ENCODE data around the gene CCDC102B. TPM values are rescaled to one million over a fixed set of nuclear protein-coding genes. Genes with fewer than 3 reads are reported as not detected.
"Not testable (repeated sequence)": the region's sequence is repeated elsewhere in the genome, so short reads cannot be mapped to it uniquely, and the experiment has no call there.

CCDC102B gene
- polyA plus RNA-seq, 6 donors from 2014 or later, result 1.4 to 5.0 (median 3.8) TPM

DNA sequence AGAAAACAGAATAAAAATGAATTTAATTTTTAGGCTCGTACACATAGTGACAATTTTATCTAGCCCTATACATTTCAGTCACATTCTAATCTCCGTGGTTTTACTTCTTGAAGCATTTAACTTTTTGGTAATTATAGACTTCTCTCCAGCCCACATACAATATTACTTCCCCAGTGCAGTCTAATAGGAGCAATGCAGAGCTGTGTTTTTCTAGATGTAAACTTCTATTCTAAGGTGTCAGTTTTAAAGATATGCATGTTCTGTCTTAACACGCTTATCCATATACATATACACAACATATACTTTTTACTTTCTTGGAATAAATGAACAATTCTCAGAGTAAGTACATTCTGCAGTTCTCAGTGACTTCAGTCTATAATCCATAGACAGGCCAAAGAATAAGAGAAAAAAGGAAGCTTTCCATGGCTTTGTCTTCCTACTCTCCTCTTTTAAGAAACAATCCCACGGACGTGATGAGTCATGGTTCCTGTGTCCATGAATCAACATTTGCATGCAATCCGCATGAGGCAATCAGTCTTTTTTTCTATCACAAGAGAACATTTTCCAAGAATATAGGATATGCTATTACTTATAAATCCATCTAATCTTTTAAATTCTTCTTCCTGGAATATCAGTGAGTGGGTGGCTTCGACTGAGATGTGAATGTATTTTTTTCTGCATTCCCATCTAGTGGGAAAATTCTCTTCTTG lies 42.8 kb downstream of the CCDC102B start:
- DNase-seq (no peak), ATAC-seq (ENCODE audit: low read depth in 2 of 2) (no peak)
- Mint-ChIP-seq H3K27ac (no peak overlapping the region), H3K4me1 (no peaks in the 10 kb centered on the region), H3K27me3 (no peaks in the 10 kb centered on the region), H3K9me3 (no peaks in the 10 kb centered on the region), H3K36me3 (no peaks in the 10 kb centered on the region), H3K4me3 (no peak overlapping the region)

DNA sequence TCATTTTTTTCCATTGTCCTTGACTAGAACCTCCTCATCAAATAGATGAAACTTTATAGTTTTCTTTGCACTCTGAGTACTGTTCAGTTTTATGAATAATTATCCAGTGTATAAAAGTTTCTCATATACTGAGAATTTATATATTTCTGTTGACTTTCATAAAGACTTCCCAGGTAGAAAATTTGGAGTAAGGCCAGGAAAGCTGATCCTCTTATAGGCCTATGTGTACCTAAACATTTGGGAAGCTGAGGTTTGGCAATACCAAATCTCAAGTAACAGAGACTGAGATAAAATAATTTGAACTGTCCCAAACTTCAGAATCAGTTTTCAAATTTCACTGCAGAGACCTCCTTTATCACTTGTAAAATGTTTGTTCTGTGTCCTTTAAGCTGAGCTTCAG lies 43.4 kb downstream of the CCDC102B start:
- Mint-ChIP-seq H3K36me3 (no peaks in the 10 kb centered on the region), H3K4me3 (no peak overlapping the region), H3K9me3 (no peaks in the 10 kb centered on the region), H3K4me1 (no peaks in the 10 kb centered on the region), H3K27me3 (no peaks in the 10 kb centered on the region), H3K27ac (no peak overlapping the region)
- DNase-seq (no peak), ATAC-seq (ENCODE audit: low read depth in 2 of 2) (no peak)

DNA sequence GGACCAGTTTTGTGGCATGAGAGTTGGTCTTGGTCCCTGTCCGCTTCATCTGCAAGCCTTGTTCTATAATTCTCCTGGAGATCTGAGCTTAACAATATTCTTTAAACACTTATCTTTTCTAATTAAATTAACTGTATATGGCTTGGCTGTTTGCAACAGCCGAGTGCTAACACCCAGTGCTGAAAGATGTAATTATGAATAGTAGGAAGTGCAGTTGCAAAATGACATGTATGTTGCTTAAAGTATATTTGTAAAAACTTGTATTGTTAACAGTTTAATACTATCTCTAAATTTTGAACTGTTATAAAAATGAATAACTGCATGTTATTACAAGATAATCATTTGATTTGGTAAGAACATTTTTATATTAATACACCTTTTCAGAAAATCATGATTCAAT lies 45.1 kb downstream of the CCDC102B start:
- no peaks in the 10 kb centered on the region for H3K9me3 Mint-ChIP-seq
- DNase-seq, result no peak
- no peak overlapping the region for H3K4me3 Mint-ChIP-seq
- no peaks in the 10 kb centered on the region for H3K27me3 Mint-ChIP-seq
- H3K4me1 Mint-ChIP-seq, result no peaks in the 10 kb centered on the region
- H3K27ac Mint-ChIP-seq, result no peak overlapping the region
- no peak for ATAC-seq (ENCODE audit: low read depth in 2 of 2)
- no peaks in the 10 kb centered on the region for H3K36me3 Mint-ChIP-seq

DNA sequence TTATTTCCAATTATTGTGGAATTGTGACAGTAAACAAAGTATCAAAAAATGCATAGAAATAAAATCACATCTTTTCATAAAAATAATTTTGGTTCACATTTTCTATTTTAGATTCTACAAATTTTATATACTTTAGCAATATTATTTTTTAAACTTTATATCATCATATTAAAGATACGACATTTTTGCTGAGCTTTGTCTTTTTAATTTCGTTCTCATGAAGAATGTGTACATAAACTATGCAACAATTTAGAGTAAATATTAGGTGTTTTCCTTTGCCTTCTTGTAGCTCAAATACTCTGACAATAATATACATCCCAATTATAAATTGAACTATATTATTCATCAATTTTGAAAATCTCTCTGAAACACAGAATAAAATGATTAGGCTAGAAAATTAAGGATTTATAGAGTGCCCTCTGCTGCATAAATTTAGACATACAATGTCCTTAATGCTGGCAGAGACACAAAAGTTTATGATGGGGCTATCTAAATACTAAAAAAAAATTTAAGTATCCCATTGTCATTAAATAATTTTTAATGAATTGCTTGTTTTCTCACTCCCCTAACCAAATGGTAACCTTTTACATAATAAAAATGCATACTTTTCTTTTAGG lies 45.7 kb downstream of the CCDC102B start:
- Mint-ChIP-seq H3K4me1 (no peaks in the 10 kb centered on the region), H3K4me3 (no peak overlapping the region), H3K36me3 (no peaks in the 10 kb centered on the region), H3K9me3 (no peaks in the 10 kb centered on the region), H3K27me3 (no peaks in the 10 kb centered on the region), H3K27ac (no peak overlapping the region)
- ATAC-seq (ENCODE audit: low read depth in 2 of 2) (no peak), DNase-seq (no peak)

DNA sequence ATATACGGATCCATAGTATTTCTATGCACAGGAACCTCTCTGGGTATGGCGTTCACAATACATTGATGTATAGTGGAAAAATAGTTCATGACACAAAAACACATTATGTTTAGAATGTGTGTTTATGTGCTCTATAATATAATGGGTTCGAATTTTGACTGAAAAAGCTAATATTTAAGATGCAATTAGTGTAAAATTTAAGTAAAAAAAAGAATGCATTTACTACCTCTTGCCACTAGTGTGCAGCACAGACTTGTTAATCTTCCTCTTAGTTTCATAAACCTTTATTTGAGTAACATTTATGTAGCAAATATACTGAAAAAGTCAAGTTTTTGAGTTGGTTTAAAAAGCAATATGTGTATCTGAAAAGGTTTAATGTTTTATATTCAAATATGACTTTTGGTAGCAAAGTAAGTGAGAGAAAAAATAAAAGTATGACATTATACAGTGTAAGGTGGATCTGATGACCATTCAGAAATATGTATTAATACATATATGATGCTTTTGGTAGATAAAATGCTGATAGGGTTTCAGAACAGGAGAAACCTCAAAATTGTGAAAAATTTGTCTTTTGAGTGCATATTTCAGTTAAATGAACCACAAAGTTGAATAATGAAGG lies 49.4 kb downstream of the CCDC102B start:
- no peak overlapping the region for H3K27ac Mint-ChIP-seq
- H3K9me3 Mint-ChIP-seq, result no peaks in the 10 kb centered on the region
- ATAC-seq (ENCODE audit: low read depth in 2 of 2) (no peak), DNase-seq (no peak)
- H3K4me3 Mint-ChIP-seq, result no peak overlapping the region
- H3K36me3 Mint-ChIP-seq, result no peaks in the 10 kb centered on the region
- H3K4me1 Mint-ChIP-seq, result no peaks in the 10 kb centered on the region
- no peaks in the 10 kb centered on the region for H3K27me3 Mint-ChIP-seq

DNA sequence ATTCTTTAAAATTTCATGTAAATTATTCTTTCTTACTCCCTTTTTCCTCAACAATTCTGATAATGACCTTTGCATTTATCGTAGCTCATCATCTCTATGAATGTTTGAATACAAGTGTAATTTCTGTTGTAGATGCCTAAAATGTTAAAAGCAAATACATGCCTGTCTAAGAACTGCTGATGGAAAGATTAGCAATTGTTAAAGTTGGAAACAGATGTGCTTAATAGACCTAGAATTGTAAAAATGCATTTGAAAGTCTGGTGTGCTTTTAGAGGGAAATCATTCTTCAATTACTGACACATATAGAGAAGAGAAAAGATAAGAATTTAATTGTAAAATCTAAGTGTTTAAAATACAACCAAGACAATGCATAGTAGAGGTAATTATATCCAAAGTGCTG lies 50.4 kb downstream of the CCDC102B start:
- ATAC-seq (ENCODE audit: low read depth in 2 of 2) (no peak), DNase-seq (no peak)
- Mint-ChIP-seq H3K27ac (no peak overlapping the region), H3K4me1 (no peaks in the 10 kb centered on the region), H3K36me3 (no peaks in the 10 kb centered on the region), H3K9me3 (no peaks in the 10 kb centered on the region), H3K4me3 (no peak overlapping the region), H3K27me3 (no peaks in the 10 kb centered on the region)

DNA sequence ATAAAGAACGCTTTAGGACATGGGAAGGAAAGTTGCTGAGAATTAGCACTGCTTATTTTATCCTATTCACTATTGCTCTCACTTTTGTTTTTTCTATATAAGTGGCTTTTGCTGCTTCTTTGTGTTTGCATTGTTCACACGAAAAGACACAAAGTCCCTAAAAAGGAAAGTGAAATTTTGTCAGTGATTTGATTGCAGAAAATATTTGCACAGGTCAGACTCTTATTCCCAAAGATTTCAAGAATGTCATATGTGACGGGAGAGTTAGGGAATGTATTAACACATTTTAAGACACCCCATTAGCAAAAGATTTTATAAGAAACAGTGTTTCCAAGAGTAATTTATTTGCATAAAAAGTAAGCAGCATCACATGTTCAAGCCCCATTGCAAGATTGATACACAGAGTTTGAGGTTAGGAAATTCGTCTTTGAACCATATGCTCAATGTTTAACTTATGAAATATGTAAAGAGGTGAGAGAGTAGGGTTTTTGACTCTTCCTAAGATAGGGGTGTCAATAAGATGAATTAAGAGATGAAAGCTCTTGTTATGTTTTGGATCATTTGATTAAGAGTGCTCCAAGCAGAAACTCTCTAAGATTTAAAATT lies 57.0 kb downstream of the CCDC102B start:
- DNase-seq (no peak), ATAC-seq (ENCODE audit: low read depth in 2 of 2) (no peak)
- no peaks in the 10 kb centered on the region for H3K27me3 Mint-ChIP-seq
- no peak overlapping the region for H3K27ac Mint-ChIP-seq
- no peak overlapping the region for H3K4me3 Mint-ChIP-seq
- no peaks in the 10 kb centered on the region for H3K36me3 Mint-ChIP-seq
- no peaks in the 10 kb centered on the region for H3K4me1 Mint-ChIP-seq
- H3K9me3 Mint-ChIP-seq, result no peaks in the 10 kb centered on the region

DNA sequence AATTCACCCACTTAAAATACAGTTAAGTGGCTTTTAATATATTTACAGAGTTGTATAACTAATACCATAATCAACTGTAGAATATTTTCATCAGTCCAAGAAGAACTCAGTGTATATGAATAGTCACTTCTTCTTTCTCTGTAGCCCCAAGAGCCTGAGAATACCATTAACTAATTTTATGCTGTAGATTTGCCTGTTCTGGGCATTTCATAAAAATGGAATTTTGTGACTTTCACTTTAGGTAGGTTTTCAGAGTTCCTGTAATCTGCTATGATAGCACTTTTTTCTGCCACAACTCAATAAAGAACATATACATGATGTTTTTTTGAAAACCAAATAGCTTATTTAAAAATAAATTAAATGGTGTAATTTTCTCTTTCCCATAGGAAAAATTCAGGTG lies 57.6 kb downstream of the CCDC102B start:
- no peaks in the 10 kb centered on the region for H3K27me3 Mint-ChIP-seq
- no peak overlapping the region for H3K4me3 Mint-ChIP-seq
- no peaks in the 10 kb centered on the region for H3K9me3 Mint-ChIP-seq
- ATAC-seq (ENCODE audit: low read depth in 2 of 2), result no peak
- H3K36me3 Mint-ChIP-seq, result no peaks in the 10 kb centered on the region
- DNase-seq, result no peak
- H3K4me1 Mint-ChIP-seq, result no peaks in the 10 kb centered on the region
- no peak overlapping the region for H3K27ac Mint-ChIP-seq

DNA sequence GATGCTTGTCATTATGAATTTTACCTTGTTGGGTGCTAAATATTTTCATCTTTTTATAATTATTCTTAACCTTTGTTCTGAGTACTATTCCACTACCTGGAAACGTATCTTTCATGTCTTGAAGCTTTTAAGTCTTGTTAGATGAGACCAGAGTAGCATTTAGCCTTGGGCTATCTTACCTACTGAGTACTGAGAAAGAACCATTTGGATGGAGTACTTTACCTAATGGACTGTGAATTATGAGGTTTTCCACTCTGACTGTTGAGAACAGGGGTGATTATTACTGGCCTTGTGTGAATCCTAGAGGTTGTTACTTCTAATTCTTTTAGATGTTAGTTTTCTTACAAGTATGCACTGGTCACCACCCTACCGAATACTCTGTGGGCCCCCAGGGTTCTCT lies 63.5 kb downstream of the CCDC102B start:
- H3K36me3 Mint-ChIP-seq, result no peaks in the 10 kb centered on the region
- ATAC-seq (ENCODE audit: low read depth in 2 of 2), result no peak

DNA sequence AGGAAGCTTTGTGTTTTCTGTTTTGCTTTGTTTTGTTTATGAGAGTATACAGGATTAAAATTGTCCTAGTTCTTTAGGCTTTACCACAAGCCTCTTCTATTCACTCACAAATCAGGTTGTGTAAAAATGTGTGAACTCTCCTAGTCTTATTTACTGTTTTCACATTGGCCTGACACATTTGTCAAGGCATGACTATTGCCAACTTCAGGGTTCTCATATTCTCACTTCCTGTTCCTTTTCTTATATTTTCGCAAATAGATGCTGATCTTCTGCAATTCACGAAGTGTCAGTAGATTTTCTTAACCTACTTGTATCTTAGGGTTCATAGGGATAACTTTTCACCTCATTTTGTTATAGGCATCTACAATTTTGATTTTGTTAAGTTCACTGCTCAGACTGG lies 67.1 kb downstream of the CCDC102B start:
- Mint-ChIP-seq H3K9me3 (no peaks in the 10 kb centered on the region), H3K4me3 (no peak overlapping the region)
- DNase-seq, result no peak

More for the DNA sequence above, 63.5 kb downstream of the CCDC102B start:
- Mint-ChIP-seq H3K4me1 (no peaks in the 10 kb centered on the region), H3K27me3 (no peaks in the 10 kb centered on the region), H3K9me3 (no peaks in the 10 kb centered on the region), H3K4me3 (no peak overlapping the region), H3K27ac (no peak overlapping the region)
- DNase-seq, result no peak

DNA sequence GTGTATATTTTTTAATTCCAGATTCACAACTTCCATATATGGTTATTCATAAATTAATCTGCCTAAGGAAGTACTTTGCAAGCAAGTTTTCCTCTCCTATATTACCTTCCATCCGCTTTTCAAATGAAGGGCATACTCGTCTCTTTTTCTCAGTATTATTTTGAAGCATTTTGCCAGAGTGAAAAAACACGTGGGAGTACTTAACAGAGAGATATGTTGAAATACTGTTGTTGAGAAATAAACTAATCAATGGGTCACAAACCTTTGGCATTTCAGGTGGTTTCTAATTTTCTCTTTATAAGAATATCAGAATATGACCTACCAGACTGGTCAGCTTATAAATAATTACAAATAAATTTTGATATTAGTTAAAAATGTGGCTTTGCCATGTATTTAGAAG lies 67.6 kb downstream of the CCDC102B start:
- no peak for DNase-seq
- Mint-ChIP-seq H3K4me3 (no peak overlapping the region), H3K27ac (no peak overlapping the region), H3K27me3 (no peaks in the 10 kb centered on the region), H3K36me3 (no peaks in the 10 kb centered on the region), H3K4me1 (no peaks in the 10 kb centered on the region), H3K9me3 (no peaks in the 10 kb centered on the region)
- ATAC-seq (ENCODE audit: low read depth in 2 of 2), result no peak

More for the DNA sequence above, 67.1 kb downstream of the CCDC102B start:
- H3K27ac Mint-ChIP-seq, result peak overlapping the region in 1 of 6 donors; percentile 62
- no peaks in the 10 kb centered on the region for H3K36me3 Mint-ChIP-seq
- H3K4me1 Mint-ChIP-seq, result no peaks in the 10 kb centered on the region
- no peaks in the 10 kb centered on the region for H3K27me3 Mint-ChIP-seq
- no peak for ATAC-seq (ENCODE audit: low read depth in 2 of 2)

DNA sequence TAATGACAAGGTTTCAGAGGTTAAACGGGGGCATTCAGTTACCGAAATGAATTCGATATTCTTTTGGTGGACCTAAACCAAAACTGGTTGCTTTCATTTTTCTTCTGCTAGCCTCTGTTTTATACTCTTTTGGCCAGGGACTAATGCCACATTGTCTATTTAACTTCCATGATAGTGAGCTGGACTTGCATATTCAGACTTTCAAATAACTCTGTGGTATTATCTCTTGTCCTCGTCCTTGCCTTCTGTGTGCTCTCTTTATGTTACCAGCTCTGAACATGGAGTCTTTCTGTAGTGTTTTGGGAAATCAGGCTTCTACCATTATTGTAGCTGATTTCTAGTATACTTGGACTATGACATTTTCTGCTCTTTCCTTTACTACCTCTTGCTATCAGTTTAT lies 75.1 kb downstream of the CCDC102B start:
- no peak for ATAC-seq (ENCODE audit: low read depth in 2 of 2)
- Mint-ChIP-seq H3K27me3 (no peaks in the 10 kb centered on the region), H3K9me3 (no peaks in the 10 kb centered on the region), H3K36me3 (no peaks in the 10 kb centered on the region), H3K4me3 (no peak overlapping the region), H3K4me1 (no peaks in the 10 kb centered on the region), H3K27ac (no peak overlapping the region)
- no peak for DNase-seq

DNA sequence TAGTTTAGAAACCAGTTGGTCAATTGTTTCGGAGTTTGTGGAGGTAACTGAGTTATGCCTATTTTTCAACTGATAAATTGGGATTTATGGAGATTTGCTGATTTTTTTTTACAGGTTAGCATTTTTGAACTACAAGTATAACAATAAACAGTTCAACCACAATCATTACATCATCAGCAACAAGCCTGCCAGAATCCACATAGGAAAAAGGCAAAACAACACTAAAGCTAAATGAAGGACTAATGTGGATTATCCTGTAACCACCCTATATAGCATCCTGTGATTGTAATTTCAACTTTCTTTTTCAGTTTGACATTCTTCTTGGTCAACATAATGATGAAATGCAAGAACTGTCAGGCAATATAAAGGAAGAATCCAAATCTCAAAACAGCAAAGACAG lies 76.5 kb downstream of the CCDC102B start:
- no peaks in the 10 kb centered on the region for H3K27me3 Mint-ChIP-seq
- no peak overlapping the region for H3K4me3 Mint-ChIP-seq
- H3K9me3 Mint-ChIP-seq, result peaks cover 0 to 3% (median 0%) of the 10 kb centered on the region in 7 donors
- DNase-seq (no peak), ATAC-seq (ENCODE audit: low read depth in 2 of 2) (no peak)
- H3K4me1 Mint-ChIP-seq, result no peaks in the 10 kb centered on the region
- H3K27ac Mint-ChIP-seq, result no peak overlapping the region
- H3K36me3 Mint-ChIP-seq, result no peaks in the 10 kb centered on the region

DNA sequence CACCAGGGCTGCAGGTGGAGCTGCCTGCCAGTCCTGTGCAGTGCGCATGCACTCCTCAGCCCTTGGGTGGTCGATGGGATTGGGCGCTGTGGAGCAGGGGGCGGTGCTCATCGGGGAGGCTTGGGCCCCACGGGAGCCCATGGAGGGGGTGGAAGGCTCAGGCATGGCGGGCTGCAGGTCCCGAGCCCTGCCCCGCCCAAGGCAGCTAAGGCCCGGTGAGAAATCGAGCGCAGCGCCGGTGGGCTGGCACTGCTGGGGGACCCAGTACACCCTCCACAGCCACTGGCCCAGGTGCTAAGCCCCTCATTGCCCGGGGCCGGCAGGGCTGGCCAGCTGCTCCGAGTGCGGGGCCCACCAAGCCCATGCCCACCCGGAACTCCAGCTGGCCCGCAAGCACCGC lies 82.1 kb downstream of the CCDC102B start:
- not testable (repeated sequence) for DNase-seq; H3K4me3 Mint-ChIP-seq; H3K27me3 Mint-ChIP-seq; H3K9me3 Mint-ChIP-seq; H3K27ac Mint-ChIP-seq; H3K4me1 Mint-ChIP-seq; ATAC-seq (ENCODE audit: low read depth in 2 of 2); H3K36me3 Mint-ChIP-seq

Measured in naive B cell (primary cell).